ENCODE measurements around the gene NKAIN4.

Gene NKAIN4

DNA sequence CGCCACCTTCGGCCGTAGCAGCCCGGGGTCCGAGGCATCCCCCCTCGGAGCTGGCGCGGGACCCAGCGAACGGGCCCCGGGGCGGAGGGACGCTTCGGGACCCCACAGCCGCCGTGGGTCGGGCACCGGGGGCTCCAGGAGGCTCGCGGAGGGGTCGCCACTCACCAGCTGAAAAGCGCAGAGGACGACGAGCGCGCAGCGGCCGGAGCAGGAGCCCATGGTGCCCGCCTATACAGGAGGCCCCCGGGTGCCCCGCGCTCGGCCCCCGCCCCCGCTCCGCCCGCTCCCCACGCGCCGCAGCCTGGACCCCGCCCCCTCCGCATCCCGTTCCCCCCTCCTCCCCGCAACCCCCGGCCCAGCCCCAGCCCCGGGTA lies at the start of gene NKAIN4:
Gene NKAIN4 (minus strand): TSS at position 232 of the 374 bp plus-strand sequence. CDS start 13 bp downstream, at position 219.
- DNase-seq, result no peak

DNA sequence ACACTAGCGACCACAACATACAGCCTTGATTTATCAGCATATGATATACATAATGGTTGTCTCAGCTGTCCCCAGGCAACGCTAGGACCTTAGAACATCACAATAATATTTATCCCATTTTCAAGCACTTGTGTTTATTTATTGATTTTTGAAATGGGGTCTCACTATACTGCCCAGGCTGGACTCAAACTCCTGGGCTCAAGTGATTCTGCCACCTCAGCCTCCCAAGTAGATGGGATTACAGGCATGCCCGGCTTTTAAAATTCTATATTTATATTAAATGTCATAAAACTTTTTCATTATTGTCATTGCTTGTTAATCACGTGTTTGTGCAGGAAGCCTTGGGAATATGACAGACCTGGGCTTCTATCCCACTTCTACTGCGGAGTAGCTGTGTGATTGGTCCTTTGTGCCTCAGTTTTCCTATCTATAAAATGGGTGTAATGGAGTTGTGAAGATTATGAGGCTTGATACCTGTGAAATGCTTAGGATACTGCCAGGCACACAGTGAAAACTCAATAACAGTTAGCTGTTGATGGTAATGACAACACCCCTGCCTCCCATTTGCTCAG lies 48.9 kb upstream of the NKAIN4 start:
- no peak for DNase-seq

DNA sequence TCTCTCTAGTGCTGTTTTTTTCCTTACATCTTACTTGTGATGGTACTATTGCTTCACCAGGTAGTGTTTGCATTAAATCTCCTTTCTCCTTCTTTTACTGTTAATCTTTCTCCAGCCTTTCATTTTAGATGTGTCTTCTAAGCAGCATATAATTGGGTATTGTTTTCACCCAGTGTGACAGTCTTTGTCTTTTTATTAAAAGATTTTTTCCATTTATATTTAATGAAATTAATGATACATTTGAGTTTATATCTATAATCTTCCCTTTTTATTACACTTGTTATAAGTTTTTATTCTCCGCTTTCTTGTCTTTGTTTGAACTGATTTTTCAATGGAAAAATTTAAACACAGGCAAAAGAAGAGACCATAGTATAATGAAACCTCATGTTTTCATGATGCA lies 47.4 kb upstream of the NKAIN4 start:
- no peak for DNase-seq

DNA sequence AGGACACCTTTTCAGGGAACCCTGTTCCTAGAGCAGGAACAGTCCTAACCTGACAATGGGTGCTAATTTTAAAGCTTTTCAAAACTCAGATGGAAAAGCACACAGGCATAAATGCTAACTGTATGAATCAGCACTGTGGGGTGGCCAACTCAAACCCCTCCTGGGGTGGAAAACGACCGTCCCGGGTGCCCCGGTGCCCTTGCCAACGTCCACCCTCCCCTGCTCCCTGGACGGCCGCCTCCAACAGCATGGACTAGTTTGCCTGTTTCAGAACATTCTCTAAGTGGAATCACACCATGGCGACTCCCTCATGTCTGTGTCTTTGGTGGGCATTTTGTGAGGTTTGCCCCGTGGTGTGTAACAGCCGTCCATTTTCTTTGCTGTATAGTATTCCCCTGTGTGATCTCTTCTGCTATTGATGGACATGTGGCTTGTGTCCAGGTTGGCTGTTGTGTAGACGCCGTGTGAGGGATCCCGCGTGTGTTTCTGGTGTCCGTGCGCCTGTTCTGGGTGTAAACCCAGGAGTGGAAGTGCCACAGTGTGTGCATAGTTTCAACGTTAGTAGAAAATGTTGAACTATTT lies 44.6 kb upstream of the NKAIN4 start:
- DNase-seq, result no peak

DNA sequence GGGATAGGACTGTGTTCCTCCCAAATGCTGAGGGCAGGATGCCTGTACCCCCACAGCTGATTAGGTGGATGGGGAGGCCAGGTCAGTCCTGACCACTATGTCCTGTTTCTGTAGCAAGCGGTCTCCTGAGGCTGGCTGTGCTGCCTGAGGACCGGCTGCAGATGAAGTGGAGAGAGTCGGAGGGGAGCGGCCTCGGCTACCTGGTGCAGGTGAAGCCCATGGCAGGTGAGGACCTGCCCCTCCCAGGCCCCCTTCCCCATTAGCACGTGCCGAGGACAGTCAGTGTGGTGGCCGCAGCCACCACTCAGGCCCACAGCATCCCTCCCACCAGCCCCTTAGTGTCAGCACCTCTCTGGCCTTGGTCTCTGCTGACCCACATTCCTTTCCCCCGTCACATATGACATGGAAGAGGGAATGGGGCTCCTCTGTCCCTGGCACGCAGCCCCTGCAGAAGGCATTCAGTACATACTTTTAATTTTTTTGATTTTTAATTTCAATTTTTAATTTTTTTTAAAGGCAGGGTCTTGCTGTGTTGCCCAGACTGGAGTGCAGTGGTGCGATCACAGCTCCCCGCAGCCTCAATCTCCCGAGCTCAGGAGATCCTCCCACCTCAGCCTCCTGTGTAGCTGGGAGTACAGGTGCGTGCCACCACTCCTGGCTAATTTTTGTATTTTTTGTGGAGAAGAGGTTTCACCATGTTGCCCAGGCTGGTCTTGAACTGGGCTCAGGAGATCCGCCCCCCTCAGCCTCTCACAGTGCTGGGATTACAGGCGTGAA lies 43.7 kb upstream of the NKAIN4 start:
- no peak for DNase-seq

DNA sequence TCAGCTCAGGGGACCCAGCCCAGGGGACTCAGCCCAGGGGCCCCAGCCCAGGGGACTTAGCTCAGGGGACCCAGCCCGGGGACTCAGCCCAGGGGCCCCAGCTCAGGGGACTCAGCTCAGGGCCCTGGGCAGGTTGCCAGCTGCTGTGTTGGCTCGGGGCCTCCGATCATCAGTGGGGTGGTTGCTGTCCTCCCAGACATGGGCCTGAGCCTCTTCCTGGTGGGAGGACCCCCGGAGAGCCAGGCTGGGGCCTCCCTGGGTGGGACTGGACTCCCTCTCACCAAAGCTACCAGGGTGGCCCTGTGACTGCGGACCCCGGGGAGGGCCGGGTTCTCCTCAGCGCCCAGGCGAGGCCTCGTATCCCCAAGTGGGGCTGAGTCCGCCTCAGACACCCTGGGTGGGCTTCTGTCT lies 43.1 kb upstream of the NKAIN4 start:
- no peak for DNase-seq

DNA sequence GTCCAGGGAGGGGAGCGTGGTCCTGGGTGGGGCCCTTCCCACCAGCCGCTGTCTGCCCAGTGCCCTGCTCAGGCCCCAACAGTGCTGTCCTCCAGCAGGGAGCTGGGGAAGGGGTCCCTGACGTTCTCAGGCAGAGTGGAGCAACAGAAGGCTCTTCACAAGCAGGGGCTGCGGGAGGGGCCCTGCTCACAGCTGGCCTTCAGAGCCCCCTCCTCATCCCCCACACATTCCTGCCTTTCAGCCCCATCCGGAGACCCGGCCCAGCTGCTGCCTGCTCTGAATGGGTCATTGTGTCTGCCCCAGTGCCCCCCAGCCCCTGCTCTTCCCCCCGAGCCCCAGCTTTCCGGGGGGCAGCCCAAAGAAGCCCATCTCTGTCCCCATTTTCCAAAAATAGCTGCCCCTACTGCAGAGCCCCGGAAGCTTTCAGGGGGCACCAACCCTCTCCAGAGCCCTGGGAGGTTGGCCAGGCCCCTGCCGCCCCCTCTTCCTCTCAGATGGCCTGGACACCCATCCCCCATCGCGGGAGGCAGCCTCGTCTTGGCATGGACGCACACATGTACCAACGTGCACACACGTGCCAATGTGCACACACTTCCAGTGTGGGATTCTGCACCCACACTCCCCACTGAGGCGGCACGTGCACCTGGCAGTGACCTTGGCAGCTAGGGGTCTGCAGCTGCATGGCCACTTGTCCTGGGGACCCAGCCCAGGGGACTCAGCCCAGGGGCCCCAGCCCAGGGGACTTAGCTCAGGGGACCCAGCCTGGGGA lies 42.5 kb upstream of the NKAIN4 start:
- no peak for DNase-seq

DNA sequence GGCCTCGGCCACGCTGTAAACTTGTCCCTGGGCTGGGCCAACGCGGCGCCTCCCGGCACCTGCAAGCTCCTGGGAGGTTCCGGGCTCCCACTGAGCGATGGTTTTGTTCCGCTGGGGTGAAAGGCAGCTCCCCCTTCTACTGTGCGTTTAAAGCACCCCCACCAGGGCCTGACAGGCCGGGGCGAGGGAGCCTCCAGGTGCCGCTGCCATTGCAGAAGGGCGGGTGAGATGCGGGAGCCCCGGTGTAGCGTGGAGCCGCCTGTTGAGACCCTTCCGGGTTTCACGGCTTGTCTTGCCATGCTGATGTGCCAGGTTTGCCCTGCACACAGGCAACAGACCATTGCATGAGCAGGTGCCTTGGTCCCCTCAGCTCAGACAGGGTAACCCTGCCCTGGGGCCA lies 41.6 kb upstream of the NKAIN4 start:
- no peak for DNase-seq

DNA sequence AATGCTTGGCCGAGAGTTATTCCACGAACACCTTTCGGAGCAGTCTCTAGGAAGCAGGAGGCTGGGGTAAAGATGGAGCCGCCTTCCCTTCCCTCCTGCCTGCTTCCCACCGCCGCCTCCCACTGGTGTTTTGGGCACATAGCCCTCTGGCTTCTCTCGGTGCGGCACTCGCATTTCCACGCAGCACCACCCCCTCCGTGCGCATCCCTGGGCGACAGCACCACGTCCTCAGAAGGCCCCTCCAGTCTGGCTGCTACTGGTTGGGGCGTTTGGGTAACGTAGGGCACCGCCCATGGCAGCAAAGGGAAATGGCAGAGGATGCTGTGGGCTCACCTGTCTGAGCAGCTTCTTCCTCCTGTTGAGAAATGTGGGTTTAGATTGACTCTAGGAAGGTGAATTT lies 41.2 kb upstream of the NKAIN4 start:
- DNase-seq, result no peak

DNA sequence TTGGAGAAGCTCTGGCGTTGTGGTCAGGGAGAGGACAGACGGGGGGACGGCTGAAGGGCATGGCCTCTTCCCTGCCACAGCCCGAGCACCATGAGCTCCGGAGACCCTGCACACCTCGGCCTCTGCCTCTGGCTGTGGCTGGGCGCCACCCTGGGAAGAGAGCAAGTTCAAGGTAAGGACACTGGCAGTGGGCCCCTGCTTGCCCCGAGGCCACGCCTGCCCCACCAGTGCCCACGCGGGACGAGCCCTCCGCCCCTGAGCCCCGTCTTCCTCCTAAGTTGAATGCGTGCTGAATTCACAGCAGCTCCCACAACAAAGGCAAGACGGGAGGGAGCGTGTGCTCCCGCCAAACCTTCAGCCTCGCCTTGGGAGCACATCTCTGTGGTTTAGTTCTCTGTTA lies 40.8 kb upstream of the NKAIN4 start:
- no peak for DNase-seq

- no peak for DNase-seq
Measured at GRCh38 chr20:63294536-63294900, 40.3 kb upstream of the NKAIN4 start.

- DNase-seq, result no peak
Measured at GRCh38 chr20:63293871-63294535, 39.7 kb upstream of the NKAIN4 start.

GRCh38 chr20:63293456-63293855 lies 39.2 kb upstream of the NKAIN4 start:
- no peak for DNase-seq

- no peak for DNase-seq
Measured at GRCh38 chr20:63292904-63293303, 38.6 kb upstream of the NKAIN4 start, which contains the start of gene COL20A1. TSS of gene COL20A1 (plus strand) at chr20:63293186. CDS start at chr20:63295108, 1,922 bp downstream.

DNA sequence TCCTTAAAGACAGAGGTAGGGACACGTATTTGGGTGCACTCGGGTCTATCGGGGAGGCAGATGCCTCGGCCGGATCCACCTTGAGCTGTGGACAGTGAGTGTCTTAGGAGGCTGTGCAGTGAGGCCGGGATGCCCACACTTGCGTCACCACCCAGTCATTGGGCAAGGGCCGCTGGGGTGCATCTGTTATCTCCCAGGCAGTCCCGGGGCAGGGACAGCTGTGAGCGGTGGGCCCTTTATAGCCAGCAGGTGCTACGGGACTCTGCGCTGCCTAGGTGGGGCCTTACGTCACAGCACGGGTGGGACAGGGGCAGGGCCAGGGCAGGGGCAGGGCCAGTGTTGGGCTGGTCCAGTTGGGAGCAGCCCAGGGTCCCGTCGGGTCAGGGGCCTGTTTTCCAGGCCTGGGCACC lies 38.0 kb upstream of the NKAIN4 start:
- no peak for DNase-seq

DNA sequence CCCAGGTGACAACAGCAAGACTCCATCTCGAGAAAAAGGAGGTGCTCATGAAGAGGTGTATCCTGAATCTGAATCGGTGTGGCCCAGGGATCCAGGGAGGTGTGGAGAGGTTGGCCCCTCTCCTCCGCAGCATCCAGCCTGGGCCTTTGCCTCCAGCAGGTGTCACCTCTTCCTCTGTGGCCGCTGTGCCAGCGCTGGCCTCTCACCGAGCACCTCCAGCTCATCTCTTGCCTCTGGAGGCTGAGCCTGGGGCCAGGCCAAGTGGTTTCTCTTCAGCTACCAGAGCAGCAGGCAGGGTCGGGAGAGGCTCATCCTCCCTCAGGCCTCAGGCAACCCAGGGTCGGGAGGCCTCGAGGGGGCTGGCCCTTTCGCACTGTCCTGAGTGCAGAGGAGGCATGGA lies 37.5 kb upstream of the NKAIN4 start:
- no peak for DNase-seq

GRCh38 chr20:63290677-63291472 lies 36.6 kb upstream of the NKAIN4 start:
- peak; percentile 64 for DNase-seq

- DNase-seq, result no peak
Measured at GRCh38 chr20:63290136-63290676, 35.9 kb upstream of the NKAIN4 start.

- DNase-seq, result no peak
Measured at GRCh38 chr20:63289311-63290135, 35.3 kb upstream of the NKAIN4 start.

DNA sequence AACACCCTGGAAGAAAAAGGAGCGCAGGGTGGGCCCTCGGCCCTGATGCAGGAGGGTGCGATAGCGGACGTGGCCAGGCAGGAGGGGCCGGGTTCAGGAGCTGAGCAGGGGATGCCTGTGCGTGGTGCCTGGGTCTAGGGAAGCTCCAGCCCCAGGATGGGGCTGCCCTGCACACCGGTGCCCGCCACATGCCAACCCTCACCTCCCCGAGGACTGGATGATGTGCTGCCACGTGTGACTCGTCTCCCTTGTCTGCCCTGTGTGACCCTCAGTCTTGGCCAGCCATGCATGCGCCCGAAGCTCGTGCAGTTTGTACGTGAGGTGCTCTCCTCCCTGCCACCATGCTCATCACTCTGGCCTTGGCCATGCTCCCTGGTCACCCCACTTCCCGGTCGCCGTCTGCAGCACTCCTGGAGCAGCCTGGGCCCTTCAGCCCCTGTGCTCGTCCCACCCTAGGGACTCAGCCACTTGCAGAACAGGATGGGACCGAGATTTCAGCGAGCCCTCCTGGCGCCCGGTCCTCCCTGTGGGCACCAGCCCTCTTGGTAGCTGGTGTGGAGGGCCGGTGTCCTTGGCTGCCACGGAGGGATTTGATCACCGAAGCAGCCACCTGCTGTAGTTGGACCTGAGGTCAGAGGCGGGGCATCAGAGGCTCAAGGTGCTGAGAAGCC lies 34.5 kb upstream of the NKAIN4 start:
- DNase-seq, result no peak
